GM21526 (cell line): ENCODE data around the gene ABCB8.

Experiments
- ATAC-seq: cut with Tn5 transposase; IDR thresholded peaks from one replicate; pipeline ENCODE4 v1.9.1; 2021; ENCODE audit warnings: moderate library complexity; ENCODE audit not compliant: unreplicated experiment, low FRiP score

ABCB8 gene

GRCh38 chr7:151083071-151083823 lies 55.0 kb downstream of the ABCB8 start, which contains the start of gene TMUB1:
TSS of gene TMUB1 (minus strand) at chr7:151083493. CDS start at chr7:151082563, 930 bp downstream.
- ATAC-seq = peak; percentile 50

- no peak for ATAC-seq
These were observed 55.5 kb downstream of the ABCB8 start for GRCh38 chr7:151083824-151084160.

- no peak for ATAC-seq
These were observed 57.1 kb downstream of the ABCB8 start for GRCh38 chr7:151085329-151085690.

GRCh38 chr7:151085691-151086620 lies 57.7 kb downstream of the ABCB8 start, which contains the start of gene AGAP3:
TSS of gene AGAP3 (plus strand) at chr7:151086475. CDS start at chr7:151086742, 267 bp downstream.
- ATAC-seq = peak; percentile 44

- ATAC-seq = no peak
These were observed 58.6 kb downstream of the ABCB8 start for GRCh38 chr7:151086802-151087244.

- ATAC-seq = peak; percentile 28
These were observed 59.2 kb downstream of the ABCB8 start for GRCh38 chr7:151087245-151088018.

- no peak for ATAC-seq
These were observed 60.0 kb downstream of the ABCB8 start for GRCh38 chr7:151088019-151088855.

- ATAC-seq = no peak
These were observed 60.8 kb downstream of the ABCB8 start for GRCh38 chr7:151088856-151089699.

- ATAC-seq = no peak
These were observed 61.9 kb downstream of the ABCB8 start for GRCh38 chr7:151089893-151090730.

- no peak for ATAC-seq
These were observed 62.8 kb downstream of the ABCB8 start for GRCh38 chr7:151091003-151091402.

GRCh38 chr7:151091431-151091830 lies 63.2 kb downstream of the ABCB8 start:
- no peak for ATAC-seq

- no peak for ATAC-seq
These were observed 63.7 kb downstream of the ABCB8 start for GRCh38 chr7:151091988-151092387.

- no peak for ATAC-seq
These were observed 65.5 kb downstream of the ABCB8 start for GRCh38 chr7:151093748-151094147.

- ATAC-seq = no peak
These were observed 66.4 kb downstream of the ABCB8 start for GRCh38 chr7:151094675-151095074.

- no peak for ATAC-seq
These were observed 67.0 kb downstream of the ABCB8 start for GRCh38 chr7:151095123-151095797.

- ATAC-seq = no peak
These were observed 67.7 kb downstream of the ABCB8 start for GRCh38 chr7:151095828-151096475.
